Upper lobe of left lung (tissue), 6 donors: ENCODE data around the gene RGS7. TPM values are rescaled to one million over a fixed set of nuclear protein-coding genes. Genes with fewer than 3 reads are reported as not detected.

Source experiments
- ATAC-seq, 2 donors: fragments of 200-7000 bp; cut with Tn5 transposase; one replicate each; pipeline ENCODE4 v1.9.1; 2022; ENCODE audit warnings: mild to moderate bottlenecking in 2 of 2, moderate library complexity in 2 of 2; ENCODE audit not compliant: low FRiP score in 2 of 2
- DNase-seq, 2 donors: peaks; one replicate each; pipeline ENCODE4 v3.0.0-alpha.2; 2019 to 2020
- H3K27ac ChIP-seq, 4 donors: fragments of 200-600 bp; sonication (generic); one replicate each; pipeline ENCODE4 v1.5.1; 2016 to 2019
- H3K27me3 ChIP-seq, 4 donors: fragments of 200-600 bp; sonication (generic); one replicate each; pipeline ENCODE4 v1.5.1; 2017 to 2019
- H3K36me3 ChIP-seq, 4 donors: fragments of 200-600 bp; sonication (generic); one replicate each; pipeline ENCODE4 v1.5.1; 2016 to 2019
- H3K4me1 ChIP-seq, 4 donors: fragments of 200-600 bp; sonication (generic); one replicate each; pipeline ENCODE4 v1.5.1; 2018 to 2019
- H3K4me3 ChIP-seq, 4 donors: fragments of 200-600 bp; sonication (generic); one replicate each; pipeline ENCODE4 v1.5.1; 2017 to 2019; ENCODE audit warnings: mild to moderate bottlenecking in 2 of 4, moderate library complexity in 1 of 4
- H3K9me3 ChIP-seq, 4 donors: fragments of 200-600 bp; sonication (generic); one replicate each; pipeline ENCODE4 v1.5.1; 2018 to 2019
- CTCF ChIP-seq, 6 experiments: fragments of 450-650 bp in 4 of 6; fragments of 200-600 bp in 2 of 6; sonication (generic) in 2 of 6; IDR thresholded peaks; one replicate each; pipeline ENCODE4 v1.5.1; 2016 to 2019; ENCODE audit warnings: antibody characterized with exemption in 6 of 6
- EP300 ChIP-seq, 4 donors: sonication (generic); formaldehyde crosslinking; IDR thresholded peaks; one replicate each; pipeline ENCODE4 v1.5.1; 2017; ENCODE audit warnings: antibody characterized with exemption in 4 of 4, control low read depth in 2 of 4
- POLR2A ChIP-seq, 4 donors: fragments of 450-650 bp; IDR thresholded peaks; one replicate each; pipeline ENCODE4 v1.5.1; 2016 to 2017; ENCODE audit warnings: antibody characterized with exemption in 4 of 4, mild to moderate bottlenecking in 2 of 4
- POLR2AphosphoS5 ChIP-seq, 2 donors: sonication (generic); formaldehyde crosslinking; IDR thresholded peaks; one replicate each; pipeline ENCODE4 v1.5.1; 2017; ENCODE audit warnings: antibody characterized with exemption in 2 of 2
- WGBS, 2 donors: methylation state at CpG; one replicate each; pipeline ENCODE4 v1.1.5; 2017 to 2018; 5-methylcytosine and 5-hydroxymethylcytosine counted together
- total RNA-seq, 6 donors: library from RNA; depleted of rRNA in 4 of 6; stranded (reverse); fragments of >200 nt in 4 of 6; gene quantifications; one replicate each; pipeline versions ENCODE4 v1.1.0 to v1.2.1, GENCODE V29; 2016 to 2021
- donor health status: DM: no; HTN: no; CAD: no; lungs with moderate emphysema.
- donor health status: DM: no; HTN: yes; CAD: no; lungs with severe emphysema.

Gene RGS7
- total RNA-seq, 6 donors from 2014 or later, result 0.15 TPM; not detected in 5

- no peaks in the 10 kb centered on the region for H3K27me3 ChIP-seq
- 69 to 75% methylated on average over 2 of the region's 2 CpGs for WGBS, 2 donors
- no peaks in the 10 kb centered on the region for H3K9me3 ChIP-seq
- no peaks in the 10 kb centered on the region for H3K4me1 ChIP-seq
- DNase-seq, result no peak
- H3K36me3 ChIP-seq, result no peaks in the 10 kb centered on the region
- no peak for ATAC-seq
- H3K27ac ChIP-seq, result no peak overlapping the region
- no peak overlapping the region for H3K4me3 ChIP-seq
- no peak for TF ChIP-seq EP300 (IDR thresholded peaks at IDR 0.05)
- TF ChIP-seq POLR2A (IDR thresholded peaks at IDR 0.05), result no peak
- TF ChIP-seq CTCF (IDR thresholded peaks at IDR 0.05), result no peak
- TF ChIP-seq POLR2AphosphoS5 (IDR thresholded peaks at IDR 0.05), result no peak
Observed at GRCh38 chr1:240847325-240847724, 509.7 kb downstream of the RGS7 start.

DNA sequence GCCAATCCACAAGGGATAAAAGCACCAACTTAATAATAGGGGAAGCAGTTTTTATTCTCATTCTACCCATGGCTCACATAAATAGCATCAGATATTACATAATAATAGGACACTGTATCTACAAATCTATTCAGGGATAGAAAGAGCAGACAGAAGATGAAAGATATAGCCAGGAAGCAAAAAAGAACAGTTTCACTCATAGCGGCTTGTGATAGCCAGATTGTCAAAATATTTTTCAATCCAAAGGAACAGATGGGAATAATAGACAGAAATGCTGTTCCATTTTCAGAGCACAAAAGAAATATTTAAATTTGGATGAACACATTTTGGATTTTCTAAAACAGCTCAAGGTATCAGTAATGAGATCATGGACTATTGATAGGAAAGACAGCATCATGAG is 512.5 kb downstream of the RGS7 start:
- no peak overlapping the region for H3K4me3 ChIP-seq
- WGBS, 2 donors, result 93 to 96% methylated on average over 1 of the region's 1 CpG
- no peaks in the 10 kb centered on the region for H3K9me3 ChIP-seq

GRCh38 chr1:240843798-240844197 is 513.2 kb downstream of the RGS7 start:
- H3K36me3 ChIP-seq, result no peaks in the 10 kb centered on the region
- WGBS, 2 donors, result 31 to 34% methylated on average over 3 of the region's 3 CpGs
- H3K27me3 ChIP-seq, result no peaks in the 10 kb centered on the region
- no peak overlapping the region for H3K4me3 ChIP-seq
- H3K4me1 ChIP-seq, result no peaks in the 10 kb centered on the region
- DNase-seq, result no peak
- no peak overlapping the region for H3K27ac ChIP-seq
- ATAC-seq, result no peak
- no peak for TF ChIP-seq CTCF (IDR thresholded peaks at IDR 0.05)
- TF ChIP-seq EP300 (IDR thresholded peaks at IDR 0.05), result no peak
- TF ChIP-seq POLR2AphosphoS5 (IDR thresholded peaks at IDR 0.05), result no peak
- no peak for TF ChIP-seq POLR2A (IDR thresholded peaks at IDR 0.05)
- H3K9me3 ChIP-seq, result no peaks in the 10 kb centered on the region

More for the DNA sequence above, 512.5 kb downstream of the RGS7 start:
- no peaks in the 10 kb centered on the region for H3K27me3 ChIP-seq
- H3K27ac ChIP-seq, result no peak overlapping the region
- no peak for TF ChIP-seq POLR2AphosphoS5 (IDR thresholded peaks at IDR 0.05)
- no peak for TF ChIP-seq EP300 (IDR thresholded peaks at IDR 0.05)
- no peak for TF ChIP-seq CTCF (IDR thresholded peaks at IDR 0.05)
- no peak for TF ChIP-seq POLR2A (IDR thresholded peaks at IDR 0.05)
- DNase-seq, result no peak
- no peaks in the 10 kb centered on the region for H3K36me3 ChIP-seq
- no peak for ATAC-seq
- no peaks in the 10 kb centered on the region for H3K4me1 ChIP-seq

DNA sequence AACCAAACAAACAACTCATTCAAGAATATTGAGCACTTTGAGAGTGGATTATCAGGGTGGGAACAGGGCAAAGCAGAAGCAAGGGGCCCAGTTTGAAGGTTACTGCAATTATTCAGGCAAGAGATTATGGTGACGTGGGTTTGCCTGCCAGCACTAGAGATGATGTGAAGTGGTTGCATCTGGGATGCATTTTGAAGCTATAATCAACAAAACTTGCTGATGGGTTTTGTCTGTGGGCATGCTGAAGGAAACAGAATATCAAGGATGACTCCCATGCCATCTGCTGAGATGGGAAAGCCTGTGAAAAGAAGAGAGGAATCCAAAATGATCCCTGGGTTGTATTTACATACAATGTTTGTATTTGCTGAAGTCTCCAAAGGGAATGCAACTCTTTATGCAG is 520.7 kb downstream of the RGS7 start:
- Histone ChIP-seq H3K36me3 (no peaks in the 10 kb centered on the region), H3K27me3 (no peaks in the 10 kb centered on the region), H3K4me1 (no peaks in the 10 kb centered on the region), H3K4me3 (no peak overlapping the region), H3K9me3 (no peaks in the 10 kb centered on the region), H3K27ac (no peak overlapping the region)
- 57 to 71% methylated on average over 1 of the region's 1 CpG for whole genome bisulfite sequencing, 2 donors
- no peak for DNase-seq
- no peak for ATAC-seq
- TF ChIP-seq EP300 (IDR thresholded peaks at IDR 0.05), result no peak
- no peak for TF ChIP-seq POLR2AphosphoS5 (IDR thresholded peaks at IDR 0.05)
- TF ChIP-seq POLR2A (IDR thresholded peaks at IDR 0.05), result no peak
- TF ChIP-seq CTCF (IDR thresholded peaks at IDR 0.05), result no peak

- DNase-seq (no peak), ATAC-seq (no peak)
- H3K4me3 ChIP-seq, result no peak overlapping the region
- no peaks in the 10 kb centered on the region for H3K36me3 ChIP-seq
- H3K4me1 ChIP-seq, result no peaks in the 10 kb centered on the region
- H3K9me3 ChIP-seq, result no peaks in the 10 kb centered on the region
- H3K27ac ChIP-seq, result no peak overlapping the region
- TF ChIP-seq EP300 (IDR thresholded peaks at IDR 0.05), result no peak
- TF ChIP-seq POLR2A (IDR thresholded peaks at IDR 0.05), result no peak
- no peak for TF ChIP-seq CTCF (IDR thresholded peaks at IDR 0.05)
- no peak for TF ChIP-seq POLR2AphosphoS5 (IDR thresholded peaks at IDR 0.05)
- no peaks in the 10 kb centered on the region for H3K27me3 ChIP-seq
- 90% methylated on average over 9 of the region's 9 CpGs for WGBS, 2 donors
Observed at GRCh38 chr1:240835291-240835690, 521.7 kb downstream of the RGS7 start.
